Small intestine (tissue), 7 donors: ENCODE results near the gene URI1. TPM values are rescaled to one million over a fixed set of nuclear protein-coding genes. Genes with fewer than 3 reads are reported as not detected.
"Not testable (repeated sequence)": the region's sequence is repeated elsewhere in the genome, so short reads cannot be mapped to it uniquely, and the experiment has no call there.

Source experiments
- DNase-seq, 2 donors: peaks; one replicate each; pipeline versions ENCODE4 v3.0.0 to v3.0.0-alpha.2; 2013
- FAIRE-seq: peaks from 2 replicates; lab custom pipeline; 2012; peaks lifted over from hg19 to GRCh38; lab: Jason Lieb, UNC
- H3K27ac ChIP-seq, 3 donors: one replicate each; pipeline ENCODE4 v1.5.1; 2013; ENCODE audit warnings: low read length in 2 of 3, mild to moderate bottlenecking in 2 of 3, control low read depth in 1 of 3, inconsistent platforms in 1 of 3, low read depth in 1 of 3, moderate library complexity in 1 of 3
- H3K27me3 ChIP-seq, 3 donors: one replicate each; pipeline ENCODE4 v1.6.1; 2013; ENCODE audit warnings: low read length in 3 of 3, inconsistent platforms in 1 of 3; ENCODE audit not compliant: control insufficient read depth in 3 of 3, insufficient read depth in 3 of 3
- H3K36me3 ChIP-seq, 3 donors: one replicate each; pipeline ENCODE4 v1.6.1; 2013; ENCODE audit warnings: low read length in 3 of 3, inconsistent platforms in 1 of 3, low read depth in 1 of 3, mild to moderate bottlenecking in 1 of 3, moderate library complexity in 1 of 3; ENCODE audit not compliant: control insufficient read depth in 3 of 3, insufficient read depth in 2 of 3
- H3K4me1 ChIP-seq, 3 donors: one replicate each; pipeline ENCODE4 v1.6.1; 2013; ENCODE audit warnings: low read length in 2 of 3, inconsistent platforms in 1 of 3, low read depth in 1 of 3, mild to moderate bottlenecking in 1 of 3, moderate library complexity in 1 of 3; ENCODE audit not compliant: control insufficient read depth in 3 of 3, insufficient read depth in 2 of 3
- H3K4me3 ChIP-seq, 3 donors: one replicate each; pipeline ENCODE4 v1.5.1; 2013; ENCODE audit warnings: low read length in 3 of 3, control low read depth in 1 of 3, inconsistent platforms in 1 of 3, low read depth in 1 of 3, mild to moderate bottlenecking in 1 of 3, moderate library complexity in 1 of 3
- H3K9me3 ChIP-seq, 2 donors: one replicate each; pipeline ENCODE4 v1.6.1; 2013; ENCODE audit warnings: low read depth in 1 of 2, low read length in 1 of 2; ENCODE audit not compliant: control insufficient read depth in 2 of 2, insufficient read depth in 1 of 2
- WGBS, 3 donors: extraction: QIAGEN DNeasy Blood & Tissue Kit; methylation state at CpG; one replicate each; pipeline ENCODE4 v1.1.7; 2013; 5-methylcytosine and 5-hydroxymethylcytosine counted together
- polyA plus RNA-seq, 4 donors: library from polyadenylated mRNA; stranded (reverse) in 3 of 4; unstranded in 1 of 4; fragments of 200-250 nt in 3 of 4; fragments of 120-200 nt in 1 of 4; gene quantifications; one replicate each; pipeline versions ENCODE4 v1.2.1 to v1.2.3, GENCODE V29; 2013
- donor health status: healthy with polysubstance abuse.
- donor health status: control.
- donor health status: control.
- donor health status: Bipolar disorder and iron deficiency.
- donor health status: healthy.

Gene URI1
- polyA plus RNA-seq, 4 donors, result 14.3 to 60.3 (median 27.9) TPM

DNA sequence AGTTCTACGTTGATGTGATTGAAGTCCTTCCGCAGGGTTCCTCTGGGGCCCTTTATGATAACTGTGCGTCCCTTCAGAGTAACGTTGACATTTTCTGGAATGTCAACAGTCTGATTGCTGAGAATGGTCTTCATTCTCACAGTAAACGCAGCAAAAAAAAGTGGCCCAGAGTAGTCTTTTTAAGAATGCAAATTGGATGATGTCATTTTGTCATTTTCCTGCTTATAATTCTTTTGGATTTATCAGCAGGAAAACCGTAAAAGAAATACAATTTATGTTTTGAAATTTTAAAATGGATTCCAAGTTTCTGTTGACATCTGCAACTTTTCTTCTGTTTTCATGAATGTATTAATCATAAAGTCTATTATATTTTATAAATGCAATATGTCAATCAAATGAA is 14.8 kb downstream of the URI1 start:
- 87 to 91% (median 91%) methylated on average over 6 of the region's 6 CpGs for WGBS, 3 donors

DNA sequence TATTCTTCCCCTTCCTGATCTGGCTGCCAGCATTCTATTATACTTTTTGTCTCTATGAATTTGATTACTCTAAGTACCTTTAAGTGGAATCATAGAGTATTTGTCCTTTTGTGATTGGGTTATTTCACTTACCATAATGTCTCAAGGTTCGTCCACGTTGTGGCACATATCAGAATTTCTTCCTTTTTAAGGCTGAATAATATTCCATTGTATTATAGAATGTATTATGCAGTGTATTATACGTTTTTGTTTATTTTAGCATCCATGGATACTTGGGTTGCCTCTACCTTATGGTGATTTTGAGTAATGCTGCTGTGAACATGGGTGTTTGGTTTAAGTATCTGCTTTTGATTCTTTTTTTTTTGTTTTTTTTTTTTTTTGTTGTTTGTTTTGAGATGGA is 19.3 kb downstream of the URI1 start:
- FAIRE-seq, result no peak
- H3K9me3 ChIP-seq, result no peaks in the 10 kb centered on the region
- no peak for DNase-seq
- no peak overlapping the region for H3K4me3 ChIP-seq
- no peaks in the 10 kb centered on the region for H3K27me3 ChIP-seq
- WGBS, 3 donors, result 80 to 91% (median 86%) methylated on average over 3 of the region's 3 CpGs
- peaks cover 0 to 2% (median 0%) of the 10 kb centered on the region in 3 donors for H3K36me3 ChIP-seq
- H3K27ac ChIP-seq, result no peak overlapping the region
- peaks cover 0 to 5% (median 0%) of the 10 kb centered on the region in 3 donors for H3K4me1 ChIP-seq

More for the DNA sequence above, 14.8 kb downstream of the URI1 start:
- Histone ChIP-seq H3K4me3 (no peak overlapping the region), H3K4me1 (no peaks in the 10 kb centered on the region), H3K27me3 (no peaks in the 10 kb centered on the region), H3K36me3 (peaks cover 0 to 2% (median 0%) of the 10 kb centered on the region in 3 donors), H3K9me3 (no peaks in the 10 kb centered on the region), H3K27ac (no peak overlapping the region)
- FAIRE-seq, result no peak
- DNase-seq, result no peak

DNA sequence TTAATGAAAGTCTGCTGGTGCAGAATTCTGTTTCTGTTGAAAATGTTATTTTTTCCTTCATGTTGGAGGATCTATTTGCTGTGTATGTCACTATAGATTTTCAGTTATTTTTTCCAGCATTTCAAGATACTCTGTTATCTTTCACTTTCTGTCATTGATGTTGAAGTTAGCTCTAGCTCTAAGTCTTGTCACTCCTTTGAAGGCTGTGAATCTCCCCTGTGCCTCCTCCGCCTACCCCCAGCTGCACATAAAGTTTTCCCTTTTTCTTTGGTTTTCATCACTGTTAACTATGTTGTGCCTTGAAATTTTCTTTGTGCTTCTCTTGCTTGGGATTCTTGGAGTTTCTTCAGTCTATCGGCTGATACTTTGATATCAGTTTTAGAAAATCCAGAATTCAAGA is 20.8 kb downstream of the URI1 start:
- H3K4me3 ChIP-seq, result no peak overlapping the region
- WGBS, 3 donors, result 96 to 100% (median 98%) methylated on average over 2 of the region's 2 CpGs
- no peaks in the 10 kb centered on the region for H3K9me3 ChIP-seq
- H3K4me1 ChIP-seq, result peaks cover 0 to 7% (median 0%) of the 10 kb centered on the region in 3 donors
- DNase-seq, result no peak
- H3K27ac ChIP-seq, result no peak overlapping the region
- no peaks in the 10 kb centered on the region for H3K27me3 ChIP-seq
- H3K36me3 ChIP-seq, result peaks cover 0 to 2% (median 0%) of the 10 kb centered on the region in 3 donors
- no peak for FAIRE-seq

DNA sequence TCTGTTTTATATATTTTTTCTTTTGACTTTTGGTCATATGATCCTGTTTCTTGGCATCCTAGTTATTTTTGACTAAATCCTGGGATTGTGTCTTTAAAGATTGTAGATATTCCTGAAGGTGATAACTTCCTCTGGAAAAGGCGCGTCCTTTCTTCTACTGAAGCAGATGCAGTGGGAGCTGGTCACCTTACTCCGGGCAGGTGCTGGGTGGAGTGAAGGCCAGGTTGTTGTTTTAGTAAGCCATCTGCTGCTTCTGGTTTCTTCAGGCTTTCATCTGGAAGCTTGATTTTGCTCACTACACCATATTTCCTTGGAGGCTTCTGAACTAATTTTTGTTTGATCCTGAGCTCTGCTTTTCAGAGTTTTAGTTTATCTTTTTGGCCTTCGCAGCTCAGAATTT is 21.5 kb downstream of the URI1 start:
- peaks cover 0 to 7% (median 0%) of the 10 kb centered on the region in 3 donors for H3K4me1 ChIP-seq
- H3K9me3 ChIP-seq, result no peaks in the 10 kb centered on the region
- H3K36me3 ChIP-seq, result peaks cover 0 to 2% (median 0%) of the 10 kb centered on the region in 3 donors
- DNase-seq, result no peak
- H3K27me3 ChIP-seq, result no peaks in the 10 kb centered on the region
- no peak overlapping the region for H3K27ac ChIP-seq
- 62 to 83% (median 77%) methylated on average over 4 of the region's 4 CpGs for WGBS, 3 donors
- H3K4me3 ChIP-seq, result no peak overlapping the region
- no peak for FAIRE-seq

DNA sequence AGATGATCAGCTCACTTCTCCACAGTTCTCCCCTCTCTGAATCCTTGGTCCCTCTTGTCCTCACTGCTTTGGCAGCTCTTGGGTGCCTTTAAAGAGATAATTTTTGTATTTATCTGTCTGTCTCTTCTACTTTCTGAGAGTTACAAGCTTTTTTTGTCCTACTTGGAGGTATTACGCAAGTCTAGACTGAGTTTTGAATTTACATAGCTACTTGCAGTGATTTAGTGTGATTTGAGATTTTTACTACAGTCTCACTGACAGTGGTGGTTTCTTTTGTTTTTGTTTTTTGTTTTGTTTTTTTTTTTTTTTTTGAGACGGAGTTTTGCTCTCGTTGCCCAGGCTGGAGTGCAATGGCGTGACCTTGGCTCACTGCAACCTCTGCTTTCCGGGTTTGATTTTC is 22.1 kb downstream of the URI1 start:
- DNase-seq, result no peak
- no peak overlapping the region for H3K4me3 ChIP-seq
- peaks cover 0 to 7% (median 2%) of the 10 kb centered on the region in 3 donors for H3K4me1 ChIP-seq
- no peak for FAIRE-seq
- peaks cover 0 to under 1% (median 0%) of the 10 kb centered on the region in 3 donors for H3K36me3 ChIP-seq
- 80 to 93% (median 85%) methylated on average over 5 of the region's 5 CpGs for WGBS, 3 donors
- H3K27ac ChIP-seq, result no peak overlapping the region
- H3K9me3 ChIP-seq, result no peaks in the 10 kb centered on the region
- H3K27me3 ChIP-seq, result no peaks in the 10 kb centered on the region

- peaks cover 0 to 7% (median 2%) of the 10 kb centered on the region in 3 donors for H3K4me1 ChIP-seq
- no peaks in the 10 kb centered on the region for H3K27me3 ChIP-seq
- no peak overlapping the region for H3K4me3 ChIP-seq
- H3K27ac ChIP-seq, result no peak overlapping the region
- no peaks in the 10 kb centered on the region for H3K36me3 ChIP-seq
- 85 to 89% (median 85%) methylated on average over 4 of the region's 4 CpGs for WGBS, 3 donors
- no peak for DNase-seq
- no peaks in the 10 kb centered on the region for H3K9me3 ChIP-seq
- FAIRE-seq, result no peak
These were observed 23.5 kb downstream of the URI1 start for GRCh38 chr19:29965492-29965891.

GRCh38 chr19:29966142-29966541 is 24.1 kb downstream of the URI1 start:
- not testable (repeated sequence) for H3K4me1 ChIP-seq, H3K27me3 ChIP-seq, H3K27ac ChIP-seq, DNase-seq, H3K9me3 ChIP-seq, FAIRE-seq, H3K4me3 ChIP-seq, H3K36me3 ChIP-seq
- WGBS, 3 donors, result 83 to 85% (median 83%) methylated on average over 3 of the region's 3 CpGs

- Histone ChIP-seq H3K4me3 (no peak overlapping the region), H3K27ac (no peak overlapping the region), H3K4me1 (peaks cover 0 to 7% (median 2%) of the 10 kb centered on the region in 3 donors), H3K9me3 (no peaks in the 10 kb centered on the region), H3K36me3 (no peaks in the 10 kb centered on the region), H3K27me3 (no peaks in the 10 kb centered on the region)
- no peak for FAIRE-seq
- no peak for DNase-seq
These were observed 24.7 kb downstream of the URI1 start for GRCh38 chr19:29966588-29967249.

DNA sequence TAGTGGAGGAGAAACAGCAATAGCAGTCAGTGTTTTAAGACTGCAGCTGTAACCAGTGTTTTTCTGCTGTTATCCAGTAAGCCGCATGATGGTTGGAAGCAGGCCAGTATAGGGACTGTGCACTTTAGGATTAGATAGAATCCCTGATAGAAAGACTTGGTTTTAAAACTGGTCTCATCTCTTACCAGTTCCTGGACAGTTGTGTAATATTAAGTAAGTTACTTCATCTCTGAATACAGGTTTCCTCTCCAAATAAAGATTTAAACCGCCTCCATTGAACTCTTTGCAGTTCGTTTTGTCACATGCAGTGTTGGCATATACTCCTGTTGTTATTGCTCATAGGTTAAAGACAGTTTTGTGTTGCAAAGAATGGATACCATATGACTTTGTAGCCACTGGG is 25.6 kb downstream of the URI1 start:
- WGBS, 3 donors, result 54 to 61% (median 55%) methylated on average over 3 of the region's 3 CpGs
- DNase-seq (no peak), FAIRE-seq (no peak)
- Histone ChIP-seq H3K9me3 (no peaks in the 10 kb centered on the region), H3K27ac (no peak overlapping the region), H3K4me1 (peaks cover 0 to 7% (median 2%) of the 10 kb centered on the region in 3 donors), H3K36me3 (no peaks in the 10 kb centered on the region), H3K4me3 (no peak overlapping the region), H3K27me3 (no peaks in the 10 kb centered on the region)
